Measurements from ENCODE around the gene RMDN2.

GRCh38 chr2:37880551-37880950 is 44.5 kb upstream of the RMDN2 start:
- TF ChIP-seq CTCF (IDR thresholded peaks at IDR 0.05) (peak; percentile 22; the same call in 1 of the 2 replicates), POLR2AphosphoS5 (IDR thresholded peaks at IDR 0.05; ENCODE audit: low read depth, low read length) (no peak), REST (IDR thresholded peaks at IDR 0.05; ENCODE audit: insufficient read depth in 1 of 2, low read depth in 2 of 2, low read length in 1 of 2) (no peak)
